Adrenal gland (tissue), 5 donors: Measurements from ENCODE around the gene TYRO3.
"Not testable (repeated sequence)": the region's sequence is repeated elsewhere in the genome, so short reads cannot be mapped to it uniquely, and the experiment has no call there.

Source experiments
- POLR2A ChIP-seq, 2 donors: fragments of 450-650 bp; IDR thresholded peaks; one replicate each; pipeline ENCODE4 v1.6.1; 2017; ENCODE audit warnings: antibody characterized with exemption in 2 of 2, mild to moderate bottlenecking in 2 of 2, moderate library complexity in 1 of 2
- TF ChIP-seq, protein P1 (sequence below), 6 experiments: fragments of 450-650 bp in 4 of 6; fragments of 200-600 bp in 2 of 6; sonication (generic) in 1 of 6; IDR thresholded peaks; 1 replicate in 5 of 6; 2 replicates in 1 of 6; pipeline versions ENCODE4 v1.5.1 to v1.8.0; 2016 to 2021; ENCODE audit warnings: antibody characterized with exemption in 6 of 6, mild to moderate bottlenecking in 2 of 6, moderate library complexity in 1 of 6
- donor health status: DM: no; HTN: no; CAD: no.

DNA sequence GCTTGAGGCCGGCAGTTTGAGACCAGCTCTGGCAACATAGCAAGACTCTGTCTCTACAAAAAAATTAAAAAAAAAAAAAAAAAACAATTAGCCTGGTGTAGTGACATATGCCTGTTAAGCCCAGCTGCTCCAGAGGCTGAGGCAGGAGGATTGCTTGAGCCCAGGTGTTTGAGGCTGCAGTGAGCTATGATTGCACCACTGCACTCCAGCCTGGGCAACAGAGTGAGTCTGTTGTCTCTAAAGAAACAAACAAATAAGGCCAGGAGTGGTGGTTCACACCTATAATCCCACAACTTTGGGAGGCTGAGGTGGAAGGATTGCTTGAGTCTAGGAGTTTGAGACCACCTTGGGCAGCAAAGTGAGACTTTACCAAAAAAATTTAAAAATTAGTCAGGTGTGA lies 10.2 kb downstream of the TYRO3 start:
- TF ChIP-seq, protein P1, sequence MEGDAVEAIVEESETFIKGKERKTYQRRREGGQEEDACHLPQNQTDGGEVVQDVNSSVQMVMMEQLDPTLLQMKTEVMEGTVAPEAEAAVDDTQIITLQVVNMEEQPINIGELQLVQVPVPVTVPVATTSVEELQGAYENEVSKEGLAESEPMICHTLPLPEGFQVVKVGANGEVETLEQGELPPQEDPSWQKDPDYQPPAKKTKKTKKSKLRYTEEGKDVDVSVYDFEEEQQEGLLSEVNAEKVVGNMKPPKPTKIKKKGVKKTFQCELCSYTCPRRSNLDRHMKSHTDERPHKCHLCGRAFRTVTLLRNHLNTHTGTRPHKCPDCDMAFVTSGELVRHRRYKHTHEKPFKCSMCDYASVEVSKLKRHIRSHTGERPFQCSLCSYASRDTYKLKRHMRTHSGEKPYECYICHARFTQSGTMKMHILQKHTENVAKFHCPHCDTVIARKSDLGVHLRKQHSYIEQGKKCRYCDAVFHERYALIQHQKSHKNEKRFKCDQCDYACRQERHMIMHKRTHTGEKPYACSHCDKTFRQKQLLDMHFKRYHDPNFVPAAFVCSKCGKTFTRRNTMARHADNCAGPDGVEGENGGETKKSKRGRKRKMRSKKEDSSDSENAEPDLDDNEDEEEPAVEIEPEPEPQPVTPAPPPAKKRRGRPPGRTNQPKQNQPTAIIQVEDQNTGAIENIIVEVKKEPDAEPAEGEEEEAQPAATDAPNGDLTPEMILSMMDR (IDR thresholded peaks at IDR 0.05), result not testable (repeated sequence)
- not testable (repeated sequence) for TF ChIP-seq POLR2A (IDR thresholded peaks at IDR 0.05)
